ENCODE data around the gene CCDC121.

- TF ChIP-seq CTCF (IDR thresholded peaks at IDR 0.05 in 2 of 3, conservative IDR thresholded peaks at IDR 0.05 in 1 of 3; ENCODE audit: insufficient read depth in 2 of 3, low read depth in 1 of 3, low read length in 3 of 3) = no peak
- no peak for TF ChIP-seq GATA2 (CRISPR knock-in tag; IDR thresholded peaks at IDR 0.05)
Measured at GRCh38 chr2:27640722-27641245, 12.0 kb upstream of the CCDC121 start.

All from K562 (cell line).